ENCODE measurements around the gene FNDC1.

The FNDC1 gene

GRCh38 chr6:159170999-159171712, 2.0 kb downstream of the FNDC1 start:
- no peak for TF ChIP-seq CTCF (IDR thresholded peaks at IDR 0.05; ENCODE audit: insufficient read depth, low read length, poor library complexity, severe bottlenecking)
- Histone ChIP-seq H3K4me3 (replicated peaks; ENCODE audit: low read depth, low read length) (no peak overlapping the region), H3K27me3 (replicated peaks; ENCODE audit: control insufficient read depth, insufficient read depth, low read length) (peaks cover 2% of the 10 kb centered on the region), H3K36me3 (ENCODE audit: control insufficient read depth, insufficient read depth, low read length) (no peaks in the 10 kb centered on the region)
- DNase-seq (ENCODE audit: extremely low read depth, insufficient read length): no peak

DNA sequence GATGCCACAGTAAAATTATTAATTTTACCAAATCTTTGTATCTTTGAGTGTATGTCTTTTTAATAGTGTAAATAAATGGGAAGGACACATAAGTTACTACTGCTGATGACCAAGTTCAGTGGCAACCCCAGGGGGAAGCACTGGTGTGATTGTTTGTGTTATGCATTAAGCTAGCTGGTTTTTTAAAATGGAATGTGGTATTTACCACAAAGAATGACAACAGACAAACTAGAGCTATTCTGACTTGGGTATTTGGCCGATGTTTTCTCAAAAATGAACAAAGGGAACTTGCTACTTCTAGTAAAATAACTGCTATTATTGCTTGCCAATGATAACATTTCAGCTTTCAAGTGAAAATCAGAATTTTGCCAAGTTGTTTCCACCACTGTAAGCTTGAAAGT, 2.9 kb downstream of the FNDC1 start:
- TF ChIP-seq CTCF (IDR thresholded peaks at IDR 0.05; ENCODE audit: insufficient read depth, low read length, poor library complexity, severe bottlenecking): no peak
- Histone ChIP-seq H3K4me3 (replicated peaks; ENCODE audit: low read depth, low read length) (no peak overlapping the region), H3K27me3 (replicated peaks; ENCODE audit: control insufficient read depth, insufficient read depth, low read length) (peaks cover 2% of the 10 kb centered on the region), H3K36me3 (ENCODE audit: control insufficient read depth, insufficient read depth, low read length) (no peaks in the 10 kb centered on the region)
- DNase-seq (ENCODE audit: extremely low read depth, insufficient read length): no peak

GRCh38 chr6:159174263-159174969, 5.2 kb downstream of the FNDC1 start:
- peaks cover 2% of the 10 kb centered on the region for H3K27me3 ChIP-seq (replicated peaks; ENCODE audit: control insufficient read depth, insufficient read depth, low read length)
- DNase-seq (ENCODE audit: extremely low read depth, insufficient read length): peak; percentile 41

DNA sequence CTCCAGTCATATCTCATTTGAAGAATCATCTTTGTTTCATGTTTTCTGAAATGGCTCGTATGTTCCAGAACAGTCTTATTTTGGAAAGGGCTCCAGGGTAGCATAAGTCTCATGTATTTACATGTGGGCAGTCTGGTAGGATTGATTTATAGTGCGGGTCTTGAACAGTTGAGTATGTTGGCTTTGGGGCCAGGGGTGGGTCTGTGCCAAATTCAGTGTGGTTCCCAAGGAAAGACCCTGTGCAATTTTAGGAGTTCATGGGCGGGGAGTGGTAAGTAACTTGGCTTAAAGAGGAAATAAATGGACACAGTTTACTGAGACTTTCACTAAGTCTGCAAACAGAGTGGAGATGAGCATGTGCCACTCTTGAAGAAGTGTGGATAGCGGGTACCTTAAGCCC, 7.7 kb downstream of the FNDC1 start:
- Histone ChIP-seq H3K27me3 (replicated peaks; ENCODE audit: control insufficient read depth, insufficient read depth, low read length) (no peaks in the 10 kb centered on the region; the same call in 1 of the 2 replicates), H3K36me3 (ENCODE audit: control insufficient read depth, insufficient read depth, low read length) (no peaks in the 10 kb centered on the region), H3K4me3 (replicated peaks; ENCODE audit: low read depth, low read length) (no peak overlapping the region)
- DNase-seq (ENCODE audit: extremely low read depth, insufficient read length): no peak
- no peak for TF ChIP-seq CTCF (IDR thresholded peaks at IDR 0.05; ENCODE audit: insufficient read depth, low read length, poor library complexity, severe bottlenecking)

More at GRCh38 chr6:159174263-159174969, 5.2 kb downstream of the FNDC1 start:
- H3K4me3 ChIP-seq (replicated peaks; ENCODE audit: low read depth, low read length): no peak overlapping the region
- H3K36me3 ChIP-seq (ENCODE audit: control insufficient read depth, insufficient read depth, low read length): no peaks in the 10 kb centered on the region
- peak; percentile 99 for TF ChIP-seq CTCF (IDR thresholded peaks at IDR 0.05; ENCODE audit: insufficient read depth, low read length, poor library complexity, severe bottlenecking)

- DNase-seq (ENCODE audit: extremely low read depth, insufficient read length): no peak
- Histone ChIP-seq H3K36me3 (ENCODE audit: control insufficient read depth, insufficient read depth, low read length) (no peaks in the 10 kb centered on the region), H3K27me3 (replicated peaks; ENCODE audit: control insufficient read depth, insufficient read depth, low read length) (no peaks in the 10 kb centered on the region; the same call in 1 of the 2 replicates), H3K4me3 (replicated peaks; ENCODE audit: low read depth, low read length) (no peak overlapping the region)
- TF ChIP-seq CTCF (IDR thresholded peaks at IDR 0.05; ENCODE audit: insufficient read depth, low read length, poor library complexity, severe bottlenecking): no peak
These were observed 9.6 kb downstream of the FNDC1 start for GRCh38 chr6:159178847-159179246.
